Transverse colon (tissue), 4 donors: Measurements from ENCODE around the gene SYCE3.

Experiments
- CTCF ChIP-seq, 5 experiments: fragments of 200-600 bp in 3 of 5; fragments of 450-650 bp in 2 of 5; sonication (generic) in 3 of 5; IDR thresholded peaks; 1 replicate in 2 of 5; 2 replicates in 3 of 5; pipeline ENCODE4 v1.5.1; 2016 to 2017; ENCODE audit warnings: antibody characterized with exemption in 5 of 5, inconsistent platforms in 3 of 5, mild to moderate bottlenecking in 2 of 5, moderate library complexity in 1 of 5
- EP300 ChIP-seq: sonication (generic); formaldehyde crosslinking; IDR thresholded peaks from one replicate; pipeline ENCODE4 v1.6.1; 2017; ENCODE audit warnings: antibody characterized with exemption, low read depth
- POLR2A ChIP-seq: fragments of 450-650 bp; IDR thresholded peaks from one replicate; pipeline ENCODE4 v1.6.1; 2016; ENCODE audit warnings: antibody characterized with exemption, mild to moderate bottlenecking, moderate library complexity
- POLR2AphosphoS5 ChIP-seq, 3 donors: sonication (generic); formaldehyde crosslinking; IDR thresholded peaks; one replicate each; pipeline ENCODE4 v1.6.1; 2016; ENCODE audit warnings: antibody characterized with exemption in 3 of 3

- TF ChIP-seq CTCF (IDR thresholded peaks at IDR 0.05): no peak
- TF ChIP-seq POLR2A: no peak
- no peak for TF ChIP-seq POLR2AphosphoS5 (IDR thresholded peaks at IDR 0.05)
- TF ChIP-seq EP300: no peak
Observed at GRCh38 chr22:50527921-50528681, 34.6 kb downstream of the SYCE3 start.
